Measurements from ENCODE around the gene POLR3H. TPM values are rescaled to one million over a fixed set of nuclear protein-coding genes. Genes with fewer than 3 reads are reported as not detected.
"Not testable (repeated sequence)": the region's sequence is repeated elsewhere in the genome, so short reads cannot be mapped to it uniquely, and the experiment has no call there.

Gene POLR3H, protein sequence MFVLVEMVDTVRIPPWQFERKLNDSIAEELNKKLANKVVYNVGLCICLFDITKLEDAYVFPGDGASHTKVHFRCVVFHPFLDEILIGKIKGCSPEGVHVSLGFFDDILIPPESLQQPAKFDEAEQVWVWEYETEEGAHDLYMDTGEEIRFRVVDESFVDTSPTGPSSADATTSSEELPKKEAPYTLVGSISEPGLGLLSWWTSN
- polyA plus RNA-seq: 41.4 to 63.0 TPM (median 44.7 TPM) in 3 replicates
- polyA plus RNA-seq (2011; ENCODE audit: low read depth): 12.3 TPM
- 52.9 and 63.3 TPM in 2 replicates for polyA plus RNA-seq (2011; cell fraction: cytosol; rRNA removed)
- polyA plus RNA-seq (2011; cell fraction: nucleus; rRNA removed): 33.7 and 39.6 TPM in 2 replicates
- 18.2 and 59.6 TPM in 2 replicates for polyA plus RNA-seq (2012; ENCODE audit: low replicate concordance)
- 48.6 to 76.9 TPM (median 57.6 TPM) in 3 replicates for polyA minus RNA-seq
- polyA minus RNA-seq (2011; cell fraction: cytosol; rRNA and poly(A)+ RNA removed): 22.8 TPM
- polyA minus RNA-seq (2011; cell fraction: nucleus; rRNA and poly(A)+ RNA removed): 11.1 and 16.3 TPM in 2 replicates

DNA sequence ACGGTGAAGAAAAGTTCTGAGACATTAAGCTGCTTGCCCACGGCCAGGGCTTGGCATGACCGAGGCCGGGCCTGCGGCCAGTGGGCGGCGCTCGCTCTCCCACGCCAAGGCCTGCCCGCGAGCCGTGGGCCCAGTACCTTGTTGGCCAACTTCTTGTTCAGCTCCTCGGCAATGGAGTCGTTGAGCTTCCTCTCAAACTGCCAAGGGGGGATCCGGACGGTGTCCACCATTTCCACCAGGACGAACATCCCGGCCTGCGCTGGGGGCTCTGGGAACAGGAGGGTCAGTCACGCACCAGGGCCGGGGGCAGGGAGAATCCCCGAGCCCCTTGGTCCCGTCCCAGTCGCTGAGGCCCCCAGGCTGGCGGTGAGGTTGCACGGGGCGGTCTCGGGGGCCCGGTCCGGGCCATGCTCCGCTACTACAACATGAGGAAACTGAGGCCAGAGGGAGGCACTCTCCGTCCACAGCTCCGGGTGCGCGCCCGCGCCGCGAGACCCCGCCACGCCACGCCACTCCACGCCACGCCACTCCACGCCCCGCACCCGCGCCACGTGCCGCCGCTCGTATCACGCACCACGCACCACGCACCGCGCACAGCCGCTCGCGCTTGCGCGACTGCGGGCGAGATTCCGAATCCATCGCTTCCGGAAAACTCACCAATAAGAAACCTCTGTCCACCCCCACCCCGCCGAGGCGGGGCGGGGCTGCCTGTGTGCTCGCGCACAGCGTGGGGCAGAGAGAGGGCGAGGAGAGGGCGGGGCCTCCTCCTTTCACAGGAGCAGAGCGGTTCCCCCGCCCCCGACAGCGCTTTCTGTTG is at the start of gene POLR3H:
Gene POLR3H, minus strand, starts transcription at position 617 of the 817 bp plus-strand sequence. Its CDS starts 369 bp downstream, at position 248.
- Histone ChIP-seq H3K27me3 (ENCODE audit: control insufficient read depth, extremely low read depth, insufficient read depth, low read length) (no peaks in the 10 kb centered on the region), H3K79me2 (ENCODE audit: control insufficient read depth, insufficient read depth, low read length) (peaks cover 48% of the 10 kb centered on the region), H3K36me3 (ENCODE audit: control insufficient read depth in 2 of 2, extremely low read depth in 1 of 2, insufficient read depth in 2 of 2, low read length in 2 of 2) (peaks cover 12% of the 10 kb centered on the region in 2 experiments), H3K9me1 (ENCODE audit: control insufficient read depth, extremely low read depth, insufficient read depth, low read length) (peaks cover 2% of the 10 kb centered on the region), H2AFZ (ENCODE audit: control insufficient read depth, low read length) (peak within 1 kb of the TSS; percentile 86), H3K9me3 (ENCODE audit: control insufficient read depth, low read depth, low read length) (no peaks in the 10 kb centered on the region), H3K4me1 (ENCODE audit: control insufficient read depth, extremely low read depth, insufficient read depth, low read length) (peaks cover 9% of the 10 kb centered on the region), H3K4me3 (ENCODE audit: control insufficient read depth in 2 of 3, extremely low read depth in 1 of 3, insufficient read depth in 2 of 3, low read depth in 1 of 3, low read length in 3 of 3) (peak within 1 kb of the TSS; percentile 88 to 92 (median 91)), H3K27ac (ENCODE audit: control insufficient read depth, insufficient read depth, low read length) (peak within 1 kb of the TSS; percentile 72), H3K4me2 (ENCODE audit: control insufficient read depth, extremely low read depth, insufficient read depth, low read depth, low read length) (peak within 1 kb of the TSS; percentile 95), H3K9ac (ENCODE audit: control insufficient read depth, extremely low read depth, insufficient read depth, low read length) (peak within 1 kb of the TSS; percentile 93), H4K20me1 (ENCODE audit: control insufficient read depth, extremely low read depth, insufficient read depth, low read length) (peaks cover 4% of the 10 kb centered on the region)
- DNase-seq (ENCODE audit: low read depth, low spot score) (peak; percentile 78), FAIRE-seq (peak; percentile 83)
- dilution Hi-C loops (cut with MboI; ENCODE audit: extremely low pct_ligation_motif_present, low sequenced_read_pairs): no loop called here
- TF ChIP-seq EZH2 (IDR thresholded peaks at IDR 0.05; ENCODE audit: low read length): no peak
- TF ChIP-seq, protein P1, sequence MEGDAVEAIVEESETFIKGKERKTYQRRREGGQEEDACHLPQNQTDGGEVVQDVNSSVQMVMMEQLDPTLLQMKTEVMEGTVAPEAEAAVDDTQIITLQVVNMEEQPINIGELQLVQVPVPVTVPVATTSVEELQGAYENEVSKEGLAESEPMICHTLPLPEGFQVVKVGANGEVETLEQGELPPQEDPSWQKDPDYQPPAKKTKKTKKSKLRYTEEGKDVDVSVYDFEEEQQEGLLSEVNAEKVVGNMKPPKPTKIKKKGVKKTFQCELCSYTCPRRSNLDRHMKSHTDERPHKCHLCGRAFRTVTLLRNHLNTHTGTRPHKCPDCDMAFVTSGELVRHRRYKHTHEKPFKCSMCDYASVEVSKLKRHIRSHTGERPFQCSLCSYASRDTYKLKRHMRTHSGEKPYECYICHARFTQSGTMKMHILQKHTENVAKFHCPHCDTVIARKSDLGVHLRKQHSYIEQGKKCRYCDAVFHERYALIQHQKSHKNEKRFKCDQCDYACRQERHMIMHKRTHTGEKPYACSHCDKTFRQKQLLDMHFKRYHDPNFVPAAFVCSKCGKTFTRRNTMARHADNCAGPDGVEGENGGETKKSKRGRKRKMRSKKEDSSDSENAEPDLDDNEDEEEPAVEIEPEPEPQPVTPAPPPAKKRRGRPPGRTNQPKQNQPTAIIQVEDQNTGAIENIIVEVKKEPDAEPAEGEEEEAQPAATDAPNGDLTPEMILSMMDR (optimal IDR thresholded peaks at IDR 0.05 in 1 of 3, IDR thresholded peaks at IDR 0.05 in 1 of 3, conservative IDR thresholded peaks at IDR 0.05 in 1 of 3; ENCODE audit: extremely low read depth in 1 of 3, insufficient read depth in 2 of 3, low read length in 3 of 3): peak; percentile 44 to 80 (median 52)

DNA sequence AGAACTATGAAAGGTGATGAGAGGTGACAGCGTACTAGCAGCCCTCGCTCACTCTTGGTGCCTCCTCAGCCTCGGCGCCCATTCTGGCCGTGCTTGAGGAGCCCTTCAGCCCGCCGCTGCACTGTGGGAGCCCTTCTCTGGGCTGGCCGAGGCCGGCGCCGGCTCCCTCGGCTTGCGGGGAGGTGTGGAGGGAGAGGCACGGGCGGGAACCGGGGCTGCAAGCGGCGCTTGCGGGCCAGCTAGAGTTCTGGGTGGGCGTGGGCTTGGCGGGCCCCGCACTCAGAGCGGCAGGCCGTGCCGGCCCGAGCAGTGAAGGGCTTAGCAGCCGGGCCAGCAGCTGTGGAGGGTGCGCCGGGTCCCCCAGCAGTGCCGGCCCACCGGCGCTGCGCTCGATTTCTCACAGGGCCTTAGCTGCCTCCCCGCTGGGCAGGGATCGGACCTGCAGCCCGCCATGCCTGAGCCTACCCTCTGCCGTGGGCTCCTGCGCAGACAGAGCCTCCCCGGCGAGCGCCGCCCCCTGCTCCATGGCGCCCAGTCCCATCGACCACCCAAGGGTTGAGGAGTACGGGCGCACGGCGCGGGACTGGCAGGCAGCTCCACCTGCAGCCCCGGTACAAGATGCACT is 49.2 kb upstream of the POLR3H start:
- H3K4me2 ChIP-seq (ENCODE audit: control insufficient read depth, extremely low read depth, insufficient read depth, low read depth, low read length); H3K9ac ChIP-seq (ENCODE audit: control insufficient read depth, extremely low read depth, insufficient read depth, low read length); H4K20me1 ChIP-seq (ENCODE audit: control insufficient read depth, extremely low read depth, insufficient read depth, low read length); FAIRE-seq; H3K9me3 ChIP-seq (ENCODE audit: control insufficient read depth, low read depth, low read length); dilution Hi-C loops (cut with MboI; ENCODE audit: extremely low pct_ligation_motif_present, low sequenced_read_pairs); H3K36me3 ChIP-seq (ENCODE audit: control insufficient read depth in 2 of 2, extremely low read depth in 1 of 2, insufficient read depth in 2 of 2, low read length in 2 of 2); H2AFZ ChIP-seq (ENCODE audit: control insufficient read depth, low read length); H3K27ac ChIP-seq (ENCODE audit: control insufficient read depth, insufficient read depth, low read length); DNase-seq (ENCODE audit: low read depth, low spot score); H3K9me1 ChIP-seq (ENCODE audit: control insufficient read depth, extremely low read depth, insufficient read depth, low read length); H3K4me3 ChIP-seq (ENCODE audit: control insufficient read depth in 2 of 3, extremely low read depth in 1 of 3, insufficient read depth in 2 of 3, low read depth in 1 of 3, low read length in 3 of 3); H3K27me3 ChIP-seq (ENCODE audit: control insufficient read depth, extremely low read depth, insufficient read depth, low read length): not testable (repeated sequence)
- H3K79me2 ChIP-seq (ENCODE audit: control insufficient read depth, insufficient read depth, low read length): peaks cover 10% of the 10 kb centered on the region
- H3K4me1 ChIP-seq (ENCODE audit: control insufficient read depth, extremely low read depth, insufficient read depth, low read length): peaks cover 25% of the 10 kb centered on the region
